Suprapubic skin (tissue), 4 donors: ENCODE results near the gene ADCY6.

Experiments
- POLR2A ChIP-seq, 2 donors: fragments of 450-650 bp; IDR thresholded peaks; one replicate each; pipeline ENCODE4 v1.6.1; 2017; ENCODE audit warnings: antibody characterized with exemption in 2 of 2, mild to moderate bottlenecking in 2 of 2, moderate library complexity in 2 of 2
- POLR2AphosphoS5 ChIP-seq, 3 donors: sonication (generic); formaldehyde crosslinking; IDR thresholded peaks; one replicate each; pipeline ENCODE4 v1.6.1; 2017; ENCODE audit warnings: antibody characterized with exemption in 3 of 3
- TF ChIP-seq, protein P1 (sequence below), 2 donors: fragments of 200-600 bp in 1 of 2; fragments of 450-650 bp in 1 of 2; sonication (generic) in 1 of 2; IDR thresholded peaks; one replicate each; pipeline ENCODE4 v1.5.1; 2016 to 2019; ENCODE audit warnings: antibody characterized with exemption in 2 of 2, mild to moderate bottlenecking in 1 of 2, moderate library complexity in 1 of 2

DNA sequence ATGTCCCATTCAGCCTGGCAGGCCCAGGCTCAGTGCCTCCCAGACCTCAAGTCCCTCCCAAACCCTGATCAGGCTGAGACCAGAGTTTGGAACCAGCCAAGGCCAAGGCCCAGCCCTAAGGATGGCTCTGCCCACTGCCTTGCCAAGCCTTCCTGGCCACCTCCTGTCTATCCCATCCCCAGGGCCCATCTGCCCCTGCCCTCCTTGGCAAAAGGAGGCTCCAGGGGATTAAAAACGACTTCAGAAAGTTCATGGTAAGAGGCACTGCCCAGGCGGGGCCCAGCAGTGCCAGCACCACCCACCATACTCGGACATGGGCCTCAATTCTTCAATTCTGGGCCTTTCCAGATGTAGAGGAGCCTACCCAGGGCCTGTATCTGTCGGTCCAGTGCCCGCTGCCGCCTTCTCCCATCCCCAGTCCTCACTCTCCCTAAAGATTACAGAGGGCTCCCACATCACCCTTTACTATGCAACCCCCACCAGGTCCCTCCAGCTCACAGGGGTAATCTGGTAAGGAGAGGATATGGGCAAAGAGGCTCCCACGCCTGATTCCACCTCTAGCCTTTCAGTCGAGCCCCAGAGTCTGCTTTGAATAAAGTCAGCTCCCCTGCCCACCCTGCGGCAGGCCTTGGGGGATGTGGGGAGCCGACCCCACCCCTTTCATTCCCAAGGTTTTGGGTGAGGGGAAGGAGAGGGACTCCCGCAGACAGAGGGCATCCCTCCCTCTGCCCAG is 932 bp downstream of the ADCY6 start:
- TF ChIP-seq, protein P1, sequence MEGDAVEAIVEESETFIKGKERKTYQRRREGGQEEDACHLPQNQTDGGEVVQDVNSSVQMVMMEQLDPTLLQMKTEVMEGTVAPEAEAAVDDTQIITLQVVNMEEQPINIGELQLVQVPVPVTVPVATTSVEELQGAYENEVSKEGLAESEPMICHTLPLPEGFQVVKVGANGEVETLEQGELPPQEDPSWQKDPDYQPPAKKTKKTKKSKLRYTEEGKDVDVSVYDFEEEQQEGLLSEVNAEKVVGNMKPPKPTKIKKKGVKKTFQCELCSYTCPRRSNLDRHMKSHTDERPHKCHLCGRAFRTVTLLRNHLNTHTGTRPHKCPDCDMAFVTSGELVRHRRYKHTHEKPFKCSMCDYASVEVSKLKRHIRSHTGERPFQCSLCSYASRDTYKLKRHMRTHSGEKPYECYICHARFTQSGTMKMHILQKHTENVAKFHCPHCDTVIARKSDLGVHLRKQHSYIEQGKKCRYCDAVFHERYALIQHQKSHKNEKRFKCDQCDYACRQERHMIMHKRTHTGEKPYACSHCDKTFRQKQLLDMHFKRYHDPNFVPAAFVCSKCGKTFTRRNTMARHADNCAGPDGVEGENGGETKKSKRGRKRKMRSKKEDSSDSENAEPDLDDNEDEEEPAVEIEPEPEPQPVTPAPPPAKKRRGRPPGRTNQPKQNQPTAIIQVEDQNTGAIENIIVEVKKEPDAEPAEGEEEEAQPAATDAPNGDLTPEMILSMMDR (IDR thresholded peaks at IDR 0.05), result no peak
- TF ChIP-seq POLR2AphosphoS5 (IDR thresholded peaks at IDR 0.05) (no peak), POLR2A (IDR thresholded peaks at IDR 0.05) (no peak)
